HG03565 (cell line): ENCODE measurements around the gene XPNPEP3.
"Not testable (repeated sequence)": the region's sequence is repeated elsewhere in the genome, so short reads cannot be mapped to it uniquely, and the experiment has no call there.

Source experiments
- ATAC-seq: cut with Tn5 transposase; IDR thresholded peaks from one replicate; pipeline ENCODE4 v1.9.1; 2021; ENCODE audit warnings: mild to moderate bottlenecking, moderate library complexity; ENCODE audit not compliant: unreplicated experiment

XPNPEP3 gene

GRCh38 chr22:40855979-40856512 is 902 bp upstream of the XPNPEP3 start:
- no peak for ATAC-seq

GRCh38 chr22:40857309-40857855 is 434 bp downstream of the XPNPEP3 start:
- ATAC-seq, result no peak

GRCh38 chr22:40862013-40862412 is 5.1 kb downstream of the XPNPEP3 start, which contains the start of gene DNAJB7:
Gene DNAJB7, minus strand, starts transcription at chr22:40862113. Its CDS starts 119 bp downstream, at chr22:40861994.
- no peak for ATAC-seq

GRCh38 chr22:40862537-40862936 is 5.6 kb downstream of the XPNPEP3 start:
- no peak for ATAC-seq

GRCh38 chr22:40867109-40867508 is 10.2 kb downstream of the XPNPEP3 start:
- ATAC-seq, result no peak

- ATAC-seq, result not testable (repeated sequence)
Measured at GRCh38 chr22:40868379-40868778, 11.4 kb downstream of the XPNPEP3 start.

GRCh38 chr22:40874016-40874415 is 17.1 kb downstream of the XPNPEP3 start:
- no peak for ATAC-seq

- no peak for ATAC-seq
Measured at GRCh38 chr22:40875111-40875510, 18.2 kb downstream of the XPNPEP3 start.

GRCh38 chr22:40876907-40877306 is 20.0 kb downstream of the XPNPEP3 start:
- no peak for ATAC-seq

- no peak for ATAC-seq
Measured at GRCh38 chr22:40877488-40877887, 20.5 kb downstream of the XPNPEP3 start.

- no peak for ATAC-seq
Measured at GRCh38 chr22:40878922-40879321, 22.0 kb downstream of the XPNPEP3 start.

- ATAC-seq, result no peak
Measured at GRCh38 chr22:40889116-40889515, 32.2 kb downstream of the XPNPEP3 start.

GRCh38 chr22:40890881-40891280 is 33.9 kb downstream of the XPNPEP3 start:
- ATAC-seq, result no peak

GRCh38 chr22:40894417-40894816 is 37.5 kb downstream of the XPNPEP3 start:
- ATAC-seq, result no peak

- no peak for ATAC-seq
Measured at GRCh38 chr22:40898850-40899357, 42.0 kb downstream of the XPNPEP3 start.

GRCh38 chr22:40904101-40904500 is 47.2 kb downstream of the XPNPEP3 start:
- no peak for ATAC-seq

- no peak for ATAC-seq
Measured at GRCh38 chr22:40908895-40909294, 51.9 kb downstream of the XPNPEP3 start.

- ATAC-seq, result no peak
Measured at GRCh38 chr22:40911772-40912171, 54.8 kb downstream of the XPNPEP3 start.

GRCh38 chr22:40912987-40913386 is 56.0 kb downstream of the XPNPEP3 start:
- ATAC-seq, result not testable (repeated sequence)

- ATAC-seq, result no peak
Measured at GRCh38 chr22:40919446-40919845, 62.5 kb downstream of the XPNPEP3 start.

- ATAC-seq, result no peak
Measured at GRCh38 chr22:40920526-40920925, 63.6 kb downstream of the XPNPEP3 start.

GRCh38 chr22:40922484-40923303 is 65.7 kb downstream of the XPNPEP3 start:
- no peak for ATAC-seq
